K562 (cell line): ENCODE results near the gene PA2G4. TPM values are rescaled to one million over a fixed set of nuclear protein-coding genes. Genes with fewer than 3 reads are reported as not detected.

Experiments used
- ATAC-seq: fragments of 200-7000 bp; cut with Tn5 transposase; 3 replicates; pipeline ENCODE4 v1.9.1; 2020; ENCODE audit warnings: moderate library complexity
- BruUV-seq: library from RNA; stranded (reverse); fragments of 400-500 nt; replicated peaks from 2 replicates; lab custom pipeline; 2021; lab: Mats Ljungman, UMichigan
- CTCF ChIA-PET: fragments of 300-600 bp; formaldehyde crosslinking; extraction: SDS; loops from one replicate; lab custom pipeline; 2021; ENCODE audit warnings: low intra/inter-chr PET ratio; lab: Yijun Ruan, JAX
- POLR2A ChIA-PET: fragments of 300-600, 350-650 bp; sonication (Branson Sonifier 250); formaldehyde crosslinking; extraction: SDS; loops from one replicate; lab custom pipeline; 2021; ENCODE audit warnings: antibody characterized with exemption, inconsistent platforms; lab: Yijun Ruan, JAX
- DNase-seq, 4 experiments: peaks; one replicate each; pipeline versions ENCODE4 v3.0.0 to v3.0.0-alpha.2; 2011 to 2018; ENCODE audit warnings: low spot score in 3 of 4, mixed read lengths in 3 of 4; ENCODE audit errors: extremely low read depth in 1 of 4
- FAIRE-seq: peaks from 2 replicates; lab custom pipeline; 2011; peaks lifted over from hg19 to GRCh38; lab: Jason Lieb, UNC
- H2AFZ ChIP-seq: 2 replicates; pipeline ENCODE4 v1.6.0; 2011; ENCODE audit warnings: low read depth, low read length, control low read depth, inconsistent platforms
- H3K27ac ChIP-seq: fragments of 200-600 bp; 3 replicates; pipeline ENCODE4 v1.8.0; 2011; ENCODE audit warnings: low read depth, mild to moderate bottlenecking, control low read depth, inconsistent platforms, low read length, moderate library complexity, mixed read lengths; ENCODE audit errors: extremely low read depth
- H3K27me3 ChIP-seq, 2 experiments: fragments of 300-600 bp in 1 of 2; 2 replicates in 1 of 2; 3 replicates in 1 of 2; pipeline versions ENCODE4 v1.6.0 to v1.8.0; 2011; ENCODE audit warnings: inconsistent platforms in 2 of 2, low read length in 2 of 2, mild to moderate bottlenecking in 1 of 2, mixed read lengths in 1 of 2, moderate library complexity in 1 of 2; ENCODE audit not compliant: control insufficient read depth in 2 of 2, insufficient read depth in 2 of 2
- H3K36me3 ChIP-seq: fragments of 300-600 bp; 3 replicates; pipeline ENCODE4 v1.8.0; 2011; ENCODE audit warnings: mild to moderate bottlenecking, low read length, inconsistent platforms; ENCODE audit not compliant: control insufficient read depth, insufficient read depth
- H3K4me1 ChIP-seq, 2 experiments: fragments of 200-600 bp in 1 of 2; replicated peaks in 1 of 2; 2 replicates in 1 of 2; 3 replicates in 1 of 2; pipeline versions ENCODE4 v1.5.1 to v1.8.0; 2011; ENCODE audit warnings: inconsistent platforms in 2 of 2, low read length in 2 of 2, mild to moderate bottlenecking in 1 of 2, mixed read lengths in 1 of 2, moderate library complexity in 1 of 2; ENCODE audit not compliant: control insufficient read depth in 2 of 2, insufficient read depth in 2 of 2
- H3K4me2 ChIP-seq: 2 replicates; pipeline ENCODE4 v1.6.1; 2011; ENCODE audit warnings: low read length, control low read depth, inconsistent platforms, mixed read lengths; ENCODE audit not compliant: insufficient read depth
- H3K4me3 ChIP-seq: fragments of 200-600 bp; sonication (generic), shearing (Covaris generic); 2 replicates; pipeline ENCODE4 v1.5.1; 2016; ENCODE audit warnings: control low read depth, inconsistent platforms
- H3K79me2 ChIP-seq: fragments of 200-600 bp; 3 replicates; pipeline ENCODE4 v1.8.0; 2011; ENCODE audit warnings: low read length, inconsistent platforms; ENCODE audit not compliant: control insufficient read depth, insufficient read depth
- H3K9ac ChIP-seq, 2 experiments: 2 replicates each; pipeline versions ENCODE4 v1.6.0 to v1.6.1; 2011; ENCODE audit warnings: low read depth in 2 of 2, low read length in 2 of 2, control low read depth in 1 of 2, inconsistent platforms in 1 of 2, mild to moderate bottlenecking in 1 of 2, mixed read lengths in 1 of 2; ENCODE audit not compliant: insufficient read depth in 1 of 2
- H3K9me1 ChIP-seq: one replicate; pipeline ENCODE4 v1.6.0; 2011; ENCODE audit warnings: inconsistent platforms, mild to moderate bottlenecking, low read length, moderate library complexity; ENCODE audit not compliant: control insufficient read depth, insufficient read depth
- H3K9me3 ChIP-seq: replicated peaks from 2 replicates; pipeline ENCODE4 v1.5.1; 2011; ENCODE audit warnings: low read depth, low read length, inconsistent platforms; ENCODE audit not compliant: control insufficient read depth, insufficient read depth
- H4K20me1 ChIP-seq: replicated peaks from 2 replicates; pipeline ENCODE4 v1.6.1; 2011; ENCODE audit warnings: low read length, inconsistent platforms, mixed read lengths; ENCODE audit not compliant: control insufficient read depth, insufficient read depth
- MAFK ChIP-seq: IDR thresholded peaks from 2 replicates; pipeline ENCODE4 v1.6.1; 2011; ENCODE audit warnings: low read length, improper control_type of control experiment
- MTF1 ChIP-seq: fragments of 250-450 bp; sonication (Bioruptor Pico); IDR thresholded peaks from 2 replicates; pipeline ENCODE4 v1.9.0; 2021; ENCODE audit warnings: moderate library complexity, mild to moderate bottlenecking, inconsistent platforms, borderline replicate concordance
- NR4A1 ChIP-seq, 2 experiments: fragments of 250-450 bp in 1 of 2; fragments of 450-650 bp in 1 of 2; sonication (Bioruptor Pico) in 1 of 2; IDR thresholded peaks; 2 replicates each; pipeline versions ENCODE4 v1.4.0 to v1.6.1; 2016 to 2020; ENCODE audit warnings: mild to moderate bottlenecking in 2 of 2, missing compliant biosample characterization in 1 of 2, missing genetic modification characterization in 1 of 2, moderate library complexity in 1 of 2
- RBFOX2 ChIP-seq: fragments of 200-400 bp; formaldehyde crosslinking; IDR thresholded peaks from 2 replicates; pipeline ENCODE4 v1.6.1; 2017; ENCODE audit warnings: low read depth, mild to moderate bottlenecking, low read length, moderate library complexity
- SP2 ChIP-seq: IDR thresholded peaks from 2 replicates; pipeline ENCODE4 v1.6.1; 2011; ENCODE audit warnings: mild to moderate bottlenecking, low read depth, low read length, moderate library complexity; ENCODE audit not compliant: poor library complexity, severe bottlenecking; ENCODE audit errors: extremely low read depth
- TSC22D4 ChIP-seq: fragments of 450-650 bp; IDR thresholded peaks from 2 replicates; pipeline ENCODE4 v1.6.1; 2016; ENCODE audit warnings: missing genetic modification characterization, missing biosample characterization, control low read depth
- ZNF143 ChIP-seq: sonication (generic); formaldehyde crosslinking; IDR thresholded peaks from 2 replicates; pipeline ENCODE4 v1.9.0; 2022; ENCODE audit warnings: mild to moderate bottlenecking, missing genetic modification reagents
- WGBS: fragments of 100-300 bp; shearing (Covaris generic); methylation state at CpG from one replicate; pipeline ENCODE4 v1.1.6; 2016; ENCODE audit warnings: low coverage, mixed read lengths; ENCODE audit not compliant: insufficient coverage; ENCODE audit errors: missing lambda C conversion rate; 5-methylcytosine and 5-hydroxymethylcytosine counted together
- in situ Hi-C: fragments of 300-500 bp; cut with MboI; formaldehyde crosslinking; loops from 4 replicates; pipeline ENCODE4 v1.15.0; 2018; ENCODE audit warnings: inconsistent platforms, mixed read lengths
- intact Hi-C: fragments of 100-400 bp; cut with micrococcal nuclease; formaldehyde crosslinking; loops from 2 replicates; pipeline ENCODE4 v1.14.2; 2022
- polyA plus RNA-seq, 8 experiments: library from polyadenylated mRNA; depleted of rRNA in 4 of 8; stranded (reverse) in 5 of 8; unstranded in 3 of 8; fragments of >200 nt; fragmentation: Nextera tagmentation in 2 of 8; fragmentation: Illumina TruSeq in 1 of 8; extraction: Ambion mirVana in 2 of 8; extraction: Trizol in 1 of 8; gene quantifications; 2 replicates each; pipeline versions ENCODE4 v1.2.1 to v1.2.3, GENCODE V29; 2011 to 2014; ENCODE audit warnings: inconsistent platforms in 1 of 8, missing spikeins in 1 of 8
- total RNA-seq, 7 experiments: library from RNA; depleted of rRNA in 6 of 7; stranded (reverse); fragments of >200 nt in 6 of 7; fragmentation: Illumina TruSeq in 2 of 7; extraction: Trizol in 2 of 7; gene quantifications; 2 replicates each; pipeline versions ENCODE4 v1.2.1 to v1.2.3, GENCODE V29; 2011 to 2021; ENCODE audit warnings: low replicate concordance in 1 of 7
- TF ChIP-seq, protein P1 (sequence below): sonication (generic); formaldehyde crosslinking; IDR thresholded peaks from 2 replicates; pipeline ENCODE4 v1.8.0; 2022; ENCODE audit warnings: mild to moderate bottlenecking, missing genetic modification reagents
- TF ChIP-seq, protein P2 (sequence below): fragments of 250-450 bp; sonication (Bioruptor Pico); IDR thresholded peaks from 2 replicates; pipeline ENCODE4 v1.6.1; 2021; ENCODE audit warnings: mild to moderate bottlenecking
- TF ChIP-seq, protein P3 (sequence below), 2 experiments: fragments of 450-650 bp; IDR thresholded peaks; 2 replicates each; pipeline ENCODE4 v1.6.1; 2018; ENCODE audit warnings: mild to moderate bottlenecking in 2 of 2, low read depth in 1 of 2; ENCODE audit not compliant: partially characterized antibody in 2 of 2
- TF ChIP-seq, protein P4 (sequence below): fragments of 450-650 bp; IDR thresholded peaks from 2 replicates; pipeline ENCODE4 v1.6.1; 2016; ENCODE audit warnings: antibody characterized with exemption
- TF ChIP-seq, protein P5 (sequence below): fragments of 250-450 bp; sonication (Bioruptor Pico); IDR thresholded peaks from 2 replicates; pipeline ENCODE4 v1.9.0; 2021; ENCODE audit warnings: mild to moderate bottlenecking

PA2G4 gene
- total and polyA plus RNA-seq, 9 of the 15 experiments (the other 6 are each of a cell fraction or from before 2014, with no cell fraction given), result 230 to 925 (median 638) TPM

DNA sequence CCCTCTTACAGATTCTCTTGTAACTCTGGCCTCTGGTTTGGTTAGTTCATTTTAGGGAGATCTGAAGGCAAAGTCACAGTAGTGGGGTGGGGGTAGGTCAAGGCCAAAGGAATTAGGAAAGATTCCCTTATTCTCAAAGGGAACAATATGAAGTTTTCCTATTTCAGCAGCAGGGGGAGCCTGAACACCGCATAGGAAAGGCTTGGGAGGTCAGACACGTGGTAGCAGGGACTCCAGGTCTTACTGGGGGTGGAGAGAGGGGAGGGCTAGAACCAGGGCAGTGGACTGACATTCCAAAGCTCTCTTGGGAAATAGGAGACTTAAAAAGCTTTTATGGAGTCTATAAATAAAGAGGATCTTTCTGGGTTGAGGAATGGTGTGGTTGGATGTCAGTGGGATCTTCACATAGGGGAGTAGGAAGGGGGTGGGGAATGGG lies 15.0 kb downstream of the PA2G4 start:
- CTCF ChIA-PET, result interaction anchor here (1.5 to 3.8 kb wide), 5 partner anchors 68 to 139 kb away, joined by 5 to 36 read pairs (median 13); partner anchors contain the start of genes ANKRD52, NABP2 and SMARCC2
- DNase-seq (peak; percentile 77 to 93 (median 83)), FAIRE-seq (peak; percentile 80), ATAC-seq (peak; percentile 49)
- no TSS peak for BruUV-seq
- Histone ChIP-seq H3K4me1 (peaks cover 21 to 25% of the 10 kb centered on the region in 2 experiments), H3K9ac (peak overlapping the region; percentile 93 to 97; a peak in 3 of 4 replicates), H3K9me1 (no peaks in the 10 kb centered on the region), H3K4me3 (peak overlapping the region; percentile 59), H3K27ac (peak overlapping the region; percentile 61; the same call in 2 of the 3 replicates), H4K20me1 (no peaks in the 10 kb centered on the region), H3K4me2 (peak overlapping the region; percentile 89), H3K27me3 (no peaks in the 10 kb centered on the region), H3K36me3 (peaks cover 27% of the 10 kb centered on the region), H2AFZ (peak overlapping the region; percentile 82), H3K79me2 (peaks cover 28% of the 10 kb centered on the region), H3K9me3 (peaks cover 6% of the 10 kb centered on the region)
- in situ Hi-C loops (no loop called here), intact Hi-C loops (loop anchor here (1.0 to 5.0 kb wide), 9 partner anchors 38 to 518 kb away; partner anchors contain the start of genes ANKRD52, CS, MYL6 and NABP2)
- POLR2A ChIA-PET, result interaction anchor here (1.0 to 5.3 kb wide), 6 partner anchors 9 to 75 kb away, joined by 5 to 125 read pairs (median 34); partner anchors contain the start of genes ESYT1, MYL6, PA2G4 and SMARCC2
- WGBS, result 0% methylated on average over 2 of the region's 2 CpGs
- TF ChIP-seq MTF1 (CRISPR knock-in tag), result no peak
- TF ChIP-seq, protein P1, sequence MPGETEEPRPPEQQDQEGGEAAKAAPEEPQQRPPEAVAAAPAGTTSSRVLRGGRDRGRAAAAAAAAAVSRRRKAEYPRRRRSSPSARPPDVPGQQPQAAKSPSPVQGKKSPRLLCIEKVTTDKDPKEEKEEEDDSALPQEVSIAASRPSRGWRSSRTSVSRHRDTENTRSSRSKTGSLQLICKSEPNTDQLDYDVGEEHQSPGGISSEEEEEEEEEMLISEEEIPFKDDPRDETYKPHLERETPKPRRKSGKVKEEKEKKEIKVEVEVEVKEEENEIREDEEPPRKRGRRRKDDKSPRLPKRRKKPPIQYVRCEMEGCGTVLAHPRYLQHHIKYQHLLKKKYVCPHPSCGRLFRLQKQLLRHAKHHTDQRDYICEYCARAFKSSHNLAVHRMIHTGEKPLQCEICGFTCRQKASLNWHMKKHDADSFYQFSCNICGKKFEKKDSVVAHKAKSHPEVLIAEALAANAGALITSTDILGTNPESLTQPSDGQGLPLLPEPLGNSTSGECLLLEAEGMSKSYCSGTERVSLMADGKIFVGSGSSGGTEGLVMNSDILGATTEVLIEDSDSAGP, result no peak
- no peak for TF ChIP-seq TSC22D4
- TF ChIP-seq, protein P2, sequence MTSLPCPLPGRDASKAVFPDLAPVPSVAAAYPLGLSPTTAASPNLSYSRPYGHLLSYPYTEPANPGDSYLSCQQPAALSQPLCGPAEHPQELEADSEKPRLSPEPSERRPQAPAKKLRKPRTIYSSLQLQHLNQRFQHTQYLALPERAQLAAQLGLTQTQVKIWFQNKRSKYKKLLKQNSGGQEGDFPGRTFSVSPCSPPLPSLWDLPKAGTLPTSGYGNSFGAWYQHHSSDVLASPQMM (CRISPR knock-in tag), result no peak
- TF ChIP-seq, protein P3, sequence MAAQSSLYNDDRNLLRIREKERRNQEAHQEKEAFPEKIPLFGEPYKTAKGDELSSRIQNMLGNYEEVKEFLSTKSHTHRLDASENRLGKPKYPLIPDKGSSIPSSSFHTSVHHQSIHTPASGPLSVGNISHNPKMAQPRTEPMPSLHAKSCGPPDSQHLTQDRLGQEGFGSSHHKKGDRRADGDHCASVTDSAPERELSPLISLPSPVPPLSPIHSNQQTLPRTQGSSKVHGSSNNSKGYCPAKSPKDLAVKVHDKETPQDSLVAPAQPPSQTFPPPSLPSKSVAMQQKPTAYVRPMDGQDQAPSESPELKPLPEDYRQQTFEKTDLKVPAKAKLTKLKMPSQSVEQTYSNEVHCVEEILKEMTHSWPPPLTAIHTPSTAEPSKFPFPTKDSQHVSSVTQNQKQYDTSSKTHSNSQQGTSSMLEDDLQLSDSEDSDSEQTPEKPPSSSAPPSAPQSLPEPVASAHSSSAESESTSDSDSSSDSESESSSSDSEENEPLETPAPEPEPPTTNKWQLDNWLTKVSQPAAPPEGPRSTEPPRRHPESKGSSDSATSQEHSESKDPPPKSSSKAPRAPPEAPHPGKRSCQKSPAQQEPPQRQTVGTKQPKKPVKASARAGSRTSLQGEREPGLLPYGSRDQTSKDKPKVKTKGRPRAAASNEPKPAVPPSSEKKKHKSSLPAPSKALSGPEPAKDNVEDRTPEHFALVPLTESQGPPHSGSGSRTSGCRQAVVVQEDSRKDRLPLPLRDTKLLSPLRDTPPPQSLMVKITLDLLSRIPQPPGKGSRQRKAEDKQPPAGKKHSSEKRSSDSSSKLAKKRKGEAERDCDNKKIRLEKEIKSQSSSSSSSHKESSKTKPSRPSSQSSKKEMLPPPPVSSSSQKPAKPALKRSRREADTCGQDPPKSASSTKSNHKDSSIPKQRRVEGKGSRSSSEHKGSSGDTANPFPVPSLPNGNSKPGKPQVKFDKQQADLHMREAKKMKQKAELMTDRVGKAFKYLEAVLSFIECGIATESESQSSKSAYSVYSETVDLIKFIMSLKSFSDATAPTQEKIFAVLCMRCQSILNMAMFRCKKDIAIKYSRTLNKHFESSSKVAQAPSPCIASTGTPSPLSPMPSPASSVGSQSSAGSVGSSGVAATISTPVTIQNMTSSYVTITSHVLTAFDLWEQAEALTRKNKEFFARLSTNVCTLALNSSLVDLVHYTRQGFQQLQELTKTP (IDR thresholded peaks at IDR 0.05; ENCODE audit: low read depth in 1 of 2, partially characterized antibody in 2 of 2), result peak in 1 of 2 experiments; percentile 44
- TF ChIP-seq SP2, result no peak
- TF ChIP-seq, protein P4, sequence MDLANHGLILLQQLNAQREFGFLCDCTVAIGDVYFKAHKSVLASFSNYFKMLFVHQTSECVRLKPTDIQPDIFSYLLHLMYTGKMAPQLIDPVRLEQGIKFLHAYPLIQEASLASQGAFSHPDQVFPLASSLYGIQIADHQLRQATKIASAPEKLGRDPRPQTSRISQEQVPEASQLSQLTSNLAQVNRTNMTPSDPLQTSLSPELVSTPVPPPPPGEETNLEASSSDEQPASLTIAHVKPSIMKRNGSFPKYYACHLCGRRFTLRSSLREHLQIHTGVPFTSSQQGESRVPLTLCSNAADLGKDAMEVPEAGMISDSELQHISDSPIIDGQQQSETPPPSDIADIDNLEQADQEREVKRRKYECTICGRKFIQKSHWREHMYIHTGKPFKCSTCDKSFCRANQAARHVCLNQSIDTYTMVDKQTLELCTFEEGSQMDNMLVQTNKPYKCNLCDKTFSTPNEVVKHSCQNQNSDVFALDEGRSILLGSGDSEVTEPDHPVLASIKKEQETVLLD, result 0 out of 2 replicates have a peak, but pooled peaks have one; percentile 36
- no peak for TF ChIP-seq NR4A1 (CRISPR knock-in tag; IDR thresholded peaks at IDR 0.05)
- no peak for TF ChIP-seq NR4A1 (tag; IDR thresholded peaks at IDR 0.05)
- TF ChIP-seq ZNF143 (CRISPR knock-in tag), result no peak
- no peak for TF ChIP-seq MAFK
- no peak for TF ChIP-seq RBFOX2
- TF ChIP-seq, protein P5, sequence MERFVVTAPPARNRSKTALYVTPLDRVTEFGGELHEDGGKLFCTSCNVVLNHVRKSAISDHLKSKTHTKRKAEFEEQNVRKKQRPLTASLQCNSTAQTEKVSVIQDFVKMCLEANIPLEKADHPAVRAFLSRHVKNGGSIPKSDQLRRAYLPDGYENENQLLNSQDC (CRISPR knock-in tag), result no peak
